Measurements from ENCODE around the gene PPP6R2.
"Not testable (repeated sequence)": the region's sequence is repeated elsewhere in the genome, so short reads cannot be mapped to it uniquely, and the experiment has no call there.

PPP6R2 gene

GRCh38 chr22:50346470-50346869 is 3.3 kb downstream of the PPP6R2 start:
- DNase-seq, result no peak

GRCh38 chr22:50347157-50347556 is 4.0 kb downstream of the PPP6R2 start:
- DNase-seq, result no peak

- no peak for DNase-seq
These were observed 4.9 kb downstream of the PPP6R2 start for GRCh38 chr22:50348058-50348457.

- no peak for DNase-seq
These were observed 13.1 kb downstream of the PPP6R2 start for GRCh38 chr22:50356186-50356585.

GRCh38 chr22:50357222-50357621 is 14.1 kb downstream of the PPP6R2 start:
- DNase-seq, result no peak

- DNase-seq, result no peak
These were observed 14.6 kb downstream of the PPP6R2 start for GRCh38 chr22:50357756-50358155.

GRCh38 chr22:50360578-50360977 is 17.5 kb downstream of the PPP6R2 start:
- no peak for DNase-seq

- no peak for DNase-seq
These were observed 18.1 kb downstream of the PPP6R2 start for GRCh38 chr22:50361222-50361621.

- DNase-seq, result no peak
These were observed 18.6 kb downstream of the PPP6R2 start for GRCh38 chr22:50361688-50362087.

GRCh38 chr22:50363166-50363802 is 20.2 kb downstream of the PPP6R2 start:
- DNase-seq, result no peak

GRCh38 chr22:50363803-50364194 is 20.7 kb downstream of the PPP6R2 start:
- not testable (repeated sequence) for DNase-seq

GRCh38 chr22:50367778-50368500 is 24.8 kb downstream of the PPP6R2 start:
- DNase-seq, result no peak

- no peak for DNase-seq
These were observed 28.0 kb downstream of the PPP6R2 start for GRCh38 chr22:50371101-50371648.

GRCh38 chr22:50376085-50376651 is 33.0 kb downstream of the PPP6R2 start:
- no peak for DNase-seq

GRCh38 chr22:50381021-50381555 is 38.0 kb downstream of the PPP6R2 start:
- DNase-seq, result not testable (repeated sequence)

GRCh38 chr22:50396751-50397370 is 53.7 kb downstream of the PPP6R2 start:
- no peak for DNase-seq

GRCh38 chr22:50397371-50398060 is 54.4 kb downstream of the PPP6R2 start:
- not testable (repeated sequence) for DNase-seq

GRCh38 chr22:50398831-50399648 is 55.9 kb downstream of the PPP6R2 start:
- DNase-seq, result no peak

- DNase-seq, result no peak
These were observed 56.7 kb downstream of the PPP6R2 start for GRCh38 chr22:50399751-50400331.

- DNase-seq, result no peak
These were observed 57.3 kb downstream of the PPP6R2 start for GRCh38 chr22:50400406-50400805.

GRCh38 chr22:50400931-50401330 is 57.8 kb downstream of the PPP6R2 start:
- no peak for DNase-seq

All from fibroblast of upper back skin (primary cell).